Body of pancreas (tissue), 4 donors: ENCODE data around the gene CCDC63. TPM values are rescaled to one million over a fixed set of nuclear protein-coding genes. Genes with fewer than 3 reads are reported as not detected.
A peak's percentile ranks its signal among the peaks of the same experiment; 100 is the strongest.

Experiments
- ATAC-seq: fragments of 150-250 bp; one replicate; pipeline ENCODE4 v1.9.1; 2016
- DNase-seq, 4 donors: peaks; one replicate each; pipeline ENCODE4 v3.0.0-alpha.2; 2019
- H3K27ac ChIP-seq, 4 donors: fragments of 200-600 bp; sonication (generic); 1 replicate in 3 of 4; 2 replicates in 1 of 4; pipeline versions ENCODE4 v1.5.1 to v1.6.1; 2016 to 2019; ENCODE audit warnings: mild to moderate bottlenecking in 1 of 4, mixed read lengths in 1 of 4, moderate library complexity in 1 of 4
- H3K27me3 ChIP-seq, 2 donors: fragments of 200-600 bp; sonication (generic); one replicate each; pipeline ENCODE4 v1.6.0; 2016; ENCODE audit warnings: mild to moderate bottlenecking in 1 of 2
- H3K36me3 ChIP-seq, 2 donors: fragments of 200-600 bp; sonication (generic); replicated peaks in 1 of 2; 2 replicates each; pipeline ENCODE4 v1.5.1; 2016; ENCODE audit warnings: low read depth in 2 of 2; ENCODE audit not compliant: insufficient read depth in 1 of 2
- H3K4me1 ChIP-seq: fragments of 200-600 bp; sonication (generic); one replicate; pipeline ENCODE4 v1.6.0; 2016
- H3K4me3 ChIP-seq, 2 donors: fragments of 200-600 bp; sonication (generic); 1 replicate in 1 of 2; 2 replicates in 1 of 2; pipeline ENCODE4 v1.5.1; 2016 to 2019
- H3K9me3 ChIP-seq, 3 donors: fragments of 200-600 bp; sonication (generic); 1 replicate in 2 of 3; 2 replicates in 1 of 3; pipeline ENCODE4 v1.5.1; 2016
- POLR2A ChIP-seq, 3 donors: fragments of 450-650 bp; IDR thresholded peaks; one replicate each; pipeline ENCODE4 v1.6.1; 2016; ENCODE audit warnings: antibody characterized with exemption in 3 of 3, mild to moderate bottlenecking in 2 of 3
- WGBS, 2 donors: methylation state at CpG; one replicate each; pipeline ENCODE4 v1.1.5; 2017; 5-methylcytosine and 5-hydroxymethylcytosine counted together
- intact Hi-C: fragments of 100-400 bp; cut with DNase I; formaldehyde crosslinking; loops from one replicate; pipeline ENCODE4 v1.15.1; 2023
- total RNA-seq, 2 donors: library from RNA; depleted of rRNA; stranded (reverse); fragments of >200 nt; gene quantifications; one replicate each; pipeline ENCODE4 v1.1.0, GENCODE V29; 2016
- TF ChIP-seq, protein P1 (sequence below), 7 experiments: fragments of 450-650 bp in 4 of 7; fragments of 200-600 bp in 3 of 7; sonication (generic) in 3 of 7; IDR thresholded peaks; one replicate each; pipeline ENCODE4 v1.5.1; 2016 to 2019; ENCODE audit warnings: antibody characterized with exemption in 7 of 7

Gene CCDC63
- total RNA-seq, 2 donors from 2014 or later: not detected

DNA sequence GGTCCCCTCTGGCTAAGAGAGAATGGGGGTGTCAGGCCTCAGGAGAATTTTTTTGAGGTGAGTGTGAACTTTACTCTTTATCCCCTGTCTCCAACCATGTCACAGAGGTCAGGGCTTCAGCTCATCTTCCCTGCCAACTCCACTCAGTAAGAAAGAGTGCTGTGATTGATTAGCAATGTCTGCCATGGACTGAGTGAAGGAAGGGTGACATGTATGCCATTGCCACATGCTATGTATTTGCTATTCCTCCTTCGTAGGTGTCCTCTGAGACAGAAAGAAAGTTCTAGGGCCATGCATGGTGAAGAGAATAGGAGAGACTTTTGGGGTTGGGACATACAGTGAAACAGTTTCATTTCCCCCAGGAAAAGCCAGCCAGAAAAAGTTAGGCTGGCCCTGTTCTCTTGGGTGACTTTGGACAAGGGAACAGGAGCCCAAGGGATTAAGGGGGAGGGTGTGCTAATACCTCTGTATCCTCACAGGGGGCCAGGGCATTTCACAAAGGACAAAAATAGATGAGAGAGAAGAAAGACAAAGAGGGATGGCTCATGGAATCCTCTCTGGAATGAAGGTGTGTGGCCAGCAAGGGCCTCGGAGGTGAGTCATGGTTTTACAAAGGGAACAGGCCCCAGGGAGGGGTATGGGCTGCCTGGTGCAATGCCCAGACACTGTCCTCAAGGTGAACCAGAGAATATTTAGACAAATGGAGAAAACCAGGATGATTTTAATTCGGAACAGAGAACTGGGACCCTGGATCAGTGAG, 87.5 kb downstream of the CCDC63 start:
- H3K4me3 ChIP-seq: no peak overlapping the region
- H3K36me3 ChIP-seq: no peaks in the 10 kb centered on the region
- ATAC-seq (no peak), DNase-seq (no peak)
- H3K9me3 ChIP-seq: no peaks in the 10 kb centered on the region
- peaks cover 9% of the 10 kb centered on the region for H3K4me1 ChIP-seq
- H3K27ac ChIP-seq: no peak overlapping the region
- intact Hi-C loops: loop anchor here (10.0 kb wide), 1 partner anchor 361 kb away; no protein-coding TSS in a partner anchor
- peaks cover 0 to 3% of the 10 kb centered on the region in 2 donors for H3K27me3 ChIP-seq
- TF ChIP-seq, protein P1, sequence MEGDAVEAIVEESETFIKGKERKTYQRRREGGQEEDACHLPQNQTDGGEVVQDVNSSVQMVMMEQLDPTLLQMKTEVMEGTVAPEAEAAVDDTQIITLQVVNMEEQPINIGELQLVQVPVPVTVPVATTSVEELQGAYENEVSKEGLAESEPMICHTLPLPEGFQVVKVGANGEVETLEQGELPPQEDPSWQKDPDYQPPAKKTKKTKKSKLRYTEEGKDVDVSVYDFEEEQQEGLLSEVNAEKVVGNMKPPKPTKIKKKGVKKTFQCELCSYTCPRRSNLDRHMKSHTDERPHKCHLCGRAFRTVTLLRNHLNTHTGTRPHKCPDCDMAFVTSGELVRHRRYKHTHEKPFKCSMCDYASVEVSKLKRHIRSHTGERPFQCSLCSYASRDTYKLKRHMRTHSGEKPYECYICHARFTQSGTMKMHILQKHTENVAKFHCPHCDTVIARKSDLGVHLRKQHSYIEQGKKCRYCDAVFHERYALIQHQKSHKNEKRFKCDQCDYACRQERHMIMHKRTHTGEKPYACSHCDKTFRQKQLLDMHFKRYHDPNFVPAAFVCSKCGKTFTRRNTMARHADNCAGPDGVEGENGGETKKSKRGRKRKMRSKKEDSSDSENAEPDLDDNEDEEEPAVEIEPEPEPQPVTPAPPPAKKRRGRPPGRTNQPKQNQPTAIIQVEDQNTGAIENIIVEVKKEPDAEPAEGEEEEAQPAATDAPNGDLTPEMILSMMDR (IDR thresholded peaks at IDR 0.05): no peak
- TF ChIP-seq POLR2A (IDR thresholded peaks at IDR 0.05): no peak
- WGBS, 2 donors: 63 to 66% methylated on average over 3 of the region's 3 CpGs

DNA sequence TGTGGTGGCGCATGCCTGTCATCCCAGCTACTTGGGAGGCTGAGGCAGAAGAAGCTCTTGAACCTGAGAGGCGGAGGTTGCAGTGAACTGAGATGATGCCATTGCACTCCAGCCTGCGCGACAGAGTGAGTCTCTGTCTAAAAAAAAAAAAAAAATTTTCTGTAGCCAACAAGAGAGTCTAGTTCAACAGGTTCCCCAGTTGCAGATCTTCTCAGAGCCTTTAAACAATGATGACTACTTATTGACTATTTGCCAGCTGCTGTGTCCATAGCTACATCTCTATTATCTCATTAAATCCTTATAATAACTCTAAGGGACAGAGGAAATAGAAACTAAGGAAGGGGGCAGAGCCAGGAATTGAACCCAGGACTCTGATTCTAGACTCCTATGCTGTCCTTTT, 88.8 kb downstream of the CCDC63 start:
- Histone ChIP-seq H3K27me3 (peaks cover 0 to 3% of the 10 kb centered on the region in 2 donors), H3K27ac (no peak overlapping the region), H3K4me1 (peaks cover 9% of the 10 kb centered on the region), H3K36me3 (no peaks in the 10 kb centered on the region), H3K9me3 (no peaks in the 10 kb centered on the region), H3K4me3 (no peak overlapping the region)
- WGBS, 2 donors: 84 to 95% methylated on average over 4 of the region's 4 CpGs
- intact Hi-C loops: loop anchor here (10.0 kb wide), 1 partner anchor 359 kb away; no protein-coding TSS in a partner anchor
- TF ChIP-seq, protein P1 (IDR thresholded peaks at IDR 0.05): no peak
- TF ChIP-seq POLR2A (IDR thresholded peaks at IDR 0.05): no peak
- DNase-seq (no peak), ATAC-seq (no peak)

DNA sequence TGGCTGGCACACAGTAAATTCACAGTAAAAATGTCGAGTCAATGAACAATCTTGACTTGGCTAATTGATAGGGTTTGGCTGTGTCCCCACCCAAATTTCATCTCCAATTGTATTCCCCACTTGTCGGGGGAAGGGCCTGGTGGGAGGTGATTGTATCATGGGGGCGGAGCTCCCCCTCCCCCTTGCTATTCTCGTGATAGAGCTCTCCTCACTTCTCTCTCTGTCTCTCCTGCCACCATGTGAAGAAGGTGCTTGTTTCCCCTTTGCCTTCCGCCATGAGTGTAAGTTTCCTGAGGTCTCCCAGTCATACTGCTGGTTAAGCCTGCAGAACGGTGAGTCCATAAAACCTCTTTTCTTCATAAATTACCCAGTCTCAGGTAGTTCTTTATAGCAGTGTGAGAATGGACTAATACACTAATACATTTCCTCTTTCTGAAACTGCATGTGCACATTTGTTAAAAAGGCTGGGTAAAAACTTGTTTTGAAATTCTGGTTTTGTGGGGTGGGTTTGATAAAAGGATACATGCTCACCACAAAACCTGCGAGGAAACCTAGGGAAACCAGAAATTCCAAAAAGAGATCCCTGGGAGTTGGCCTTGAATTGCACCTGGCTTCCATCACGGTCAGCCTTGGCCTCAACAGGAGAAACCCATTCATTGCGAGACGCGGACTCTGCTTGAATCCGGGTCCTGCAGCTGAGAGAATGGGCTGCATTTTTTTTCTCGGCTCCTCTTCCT, 89.7 kb downstream of the CCDC63 start:
- DNase-seq (peak in 1 of 4 donors; percentile 12), ATAC-seq (peak; percentile 30)
- intact Hi-C loops: loop anchor here (10.0 kb wide), 1 partner anchor 358 kb away; no protein-coding TSS in a partner anchor
- TF ChIP-seq POLR2A (IDR thresholded peaks at IDR 0.05): no peak
- TF ChIP-seq, protein P1 (IDR thresholded peaks at IDR 0.05): no peak
- Histone ChIP-seq H3K4me1 (peaks cover 9% of the 10 kb centered on the region), H3K36me3 (no peaks in the 10 kb centered on the region), H3K27me3 (no peaks in the 10 kb centered on the region), H3K9me3 (no peaks in the 10 kb centered on the region), H3K4me3 (no peak overlapping the region), H3K27ac (no peak overlapping the region)
- 38 to 41% methylated on average over 13 of the region's 13 CpGs for whole genome bisulfite sequencing, 2 donors

DNA sequence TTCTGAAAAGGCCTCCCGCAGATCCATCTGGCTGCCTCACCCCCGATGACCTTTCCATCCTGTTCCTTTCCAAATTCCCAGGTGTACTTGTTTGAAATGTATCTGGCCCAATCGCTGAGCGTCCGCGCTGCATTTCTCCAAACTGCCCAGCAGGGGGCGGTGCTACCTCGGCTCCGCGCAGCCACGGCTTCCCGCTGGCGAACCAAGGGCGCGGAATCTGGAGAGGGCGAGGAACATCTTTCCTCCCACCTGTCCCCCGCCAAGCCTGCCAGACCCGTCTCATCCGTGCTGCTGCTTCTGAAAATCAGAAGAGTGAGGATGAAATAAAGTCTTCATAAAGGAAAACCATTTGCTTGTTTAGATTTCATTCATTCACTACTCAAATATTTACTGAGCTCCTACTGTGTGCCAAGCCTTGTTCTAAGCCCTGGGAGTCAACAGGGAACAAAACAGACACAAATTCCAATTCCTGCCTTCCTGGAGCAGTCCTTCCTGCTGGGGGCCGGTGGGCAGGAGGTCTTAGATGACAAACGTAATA, 90.4 kb downstream of the CCDC63 start:
- Histone ChIP-seq H3K27ac (no peak overlapping the region), H3K36me3 (no peaks in the 10 kb centered on the region), H3K4me3 (no peak overlapping the region), H3K9me3 (no peaks in the 10 kb centered on the region), H3K4me1 (peaks cover 9% of the 10 kb centered on the region), H3K27me3 (no peaks in the 10 kb centered on the region)
- no peak for TF ChIP-seq POLR2A (IDR thresholded peaks at IDR 0.05)
- TF ChIP-seq, protein P1 (IDR thresholded peaks at IDR 0.05): peak; percentile 76 to 94 (median 80)
- ATAC-seq: peak; percentile 62
- DNase-seq: peak; percentile 38 to 63 (median 48)
- WGBS, 2 donors: 5% methylated on average over 21 of the region's 21 CpGs
- intact Hi-C loops: loop anchor here (10.0 kb wide), 1 partner anchor 358 kb away; no protein-coding TSS in a partner anchor
